ENCODE results near the gene RAB40C.

RAB40C gene

DNA sequence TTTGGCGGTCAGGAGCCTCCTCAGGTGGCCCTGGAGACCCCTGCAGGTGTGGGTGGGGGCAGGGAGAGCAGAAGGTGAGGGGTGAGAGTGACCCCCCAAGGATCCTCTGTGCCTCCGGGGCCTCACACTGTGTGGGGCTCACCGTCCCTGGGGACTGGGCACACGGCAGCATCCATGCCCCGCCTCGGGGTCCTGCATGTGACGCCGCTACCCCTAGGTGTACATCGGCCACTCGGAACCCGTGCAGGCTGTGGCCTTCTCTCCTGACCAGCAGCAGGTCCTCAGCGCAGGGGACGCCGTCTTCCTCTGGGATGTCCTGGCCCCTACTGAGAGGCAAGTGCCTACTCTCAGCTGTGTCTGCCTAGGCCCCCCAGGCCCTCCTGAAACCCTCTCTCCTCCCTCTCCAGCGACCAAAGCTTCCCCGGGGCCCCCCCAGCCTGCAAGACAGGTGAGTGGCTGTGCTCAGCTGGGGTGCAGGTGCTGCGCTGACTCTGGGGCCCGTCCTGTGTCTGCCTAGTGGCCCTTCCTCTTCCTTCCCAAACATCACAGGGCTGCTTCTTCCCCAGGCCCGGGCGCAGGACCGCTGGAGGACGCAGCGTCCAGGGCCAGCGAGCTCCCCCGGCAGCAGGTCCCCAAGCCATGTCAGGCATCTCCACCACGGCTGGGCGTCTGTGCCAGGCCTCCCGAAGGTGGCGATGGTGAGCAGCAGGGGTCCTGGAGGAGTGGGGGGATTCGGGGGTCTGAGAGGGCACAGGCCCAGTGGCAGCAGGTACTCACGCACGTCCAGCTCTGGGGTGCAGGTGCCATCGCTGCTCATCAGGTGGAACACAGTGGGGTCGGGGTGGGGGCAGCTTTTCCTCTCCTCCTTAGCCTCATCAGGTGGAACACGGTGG, 69.1 kb downstream of the RAB40C start:
- no peaks in the 10 kb centered on the region for H3K36me3 ChIP-seq (ENCODE audit: control insufficient read depth, insufficient read depth, low read length)
- H3K27me3 ChIP-seq (ENCODE audit: insufficient read depth, low read length, poor library complexity), result no peaks in the 10 kb centered on the region
- H3K4me3 ChIP-seq (ENCODE audit: low read length), result no peak overlapping the region
- H3K4me1 ChIP-seq (ENCODE audit: control insufficient read depth, low read depth, low read length), result no peaks in the 10 kb centered on the region
- H2BK5ac ChIP-seq (ENCODE audit: low read length), result no peak overlapping the region
- no peak overlapping the region for H3K9ac ChIP-seq (ENCODE audit: low read length)
- no peak overlapping the region for H4K5ac ChIP-seq (ENCODE audit: low read length)
- DNase-seq, result no peak
- H3K56ac ChIP-seq (ENCODE audit: low read length), result no peak overlapping the region
- H3K79me2 ChIP-seq (ENCODE audit: control insufficient read depth, insufficient read depth, low read length), result no peaks in the 10 kb centered on the region
- no peak overlapping the region for H4K8ac ChIP-seq (ENCODE audit: low read depth, low read length)
- no peak overlapping the region for H3K23ac ChIP-seq (ENCODE audit: low read length)
- H2AK5ac ChIP-seq (ENCODE audit: low read length), result no peak overlapping the region
- no peak overlapping the region for H3K4me2 ChIP-seq (ENCODE audit: low read length)
- WGBS (ENCODE audit: extremely low coverage, insufficient coverage, low lambda C conversion rate), result no CpG with 5 or more reads among the region's 35 CpGs
- H3K27ac ChIP-seq (ENCODE audit: low read depth, low read length), result no peak overlapping the region
- H3K4ac ChIP-seq (ENCODE audit: low read depth, low read length), result no peak overlapping the region
- H3K79me1 ChIP-seq (ENCODE audit: low read length), result no peaks in the 10 kb centered on the region
- no peak overlapping the region for H2BK15ac ChIP-seq (replicated peaks; ENCODE audit: low read depth)
- no peak overlapping the region for H2BK120ac ChIP-seq (ENCODE audit: low read depth, low read length)
- H3K18ac ChIP-seq (ENCODE audit: low read length), result no peak overlapping the region

DNA sequence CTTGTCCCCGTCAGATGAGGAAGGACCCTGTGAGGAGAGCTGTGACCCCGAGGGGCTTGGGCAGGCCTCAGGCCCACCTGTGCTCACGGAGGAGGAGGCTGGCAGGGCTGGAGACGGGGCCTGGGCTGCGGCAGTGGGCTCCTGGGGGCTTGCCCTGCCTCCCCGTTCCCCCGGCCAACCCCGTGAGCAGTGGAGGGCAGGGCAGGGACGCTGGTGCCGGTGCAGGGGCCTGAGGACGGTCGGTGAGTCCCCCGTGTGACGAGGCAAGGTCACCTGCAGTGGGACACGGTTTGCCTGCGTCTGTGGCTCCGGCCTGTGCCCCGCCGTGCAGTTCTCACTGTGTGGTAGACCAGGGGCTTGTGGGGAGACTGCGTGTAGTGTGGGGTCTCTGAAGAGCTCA, 69.8 kb downstream of the RAB40C start:
- Histone ChIP-seq H4K8ac (ENCODE audit: low read depth, low read length) (no peak overlapping the region), H3K9ac (ENCODE audit: low read length) (no peak overlapping the region), H3K4me1 (ENCODE audit: control insufficient read depth, low read depth, low read length) (no peaks in the 10 kb centered on the region), H3K79me2 (ENCODE audit: control insufficient read depth, insufficient read depth, low read length) (no peaks in the 10 kb centered on the region), H2AK5ac (ENCODE audit: low read length) (no peak overlapping the region), H3K4me2 (ENCODE audit: low read length) (no peak overlapping the region), H3K4ac (ENCODE audit: low read depth, low read length) (no peak overlapping the region), H3K4me3 (ENCODE audit: low read length) (no peak overlapping the region), H2BK15ac (replicated peaks; ENCODE audit: low read depth) (no peak overlapping the region), H3K56ac (ENCODE audit: low read length) (no peak overlapping the region), H2BK120ac (ENCODE audit: low read depth, low read length) (no peak overlapping the region), H3K36me3 (ENCODE audit: control insufficient read depth, insufficient read depth, low read length) (no peaks in the 10 kb centered on the region), H3K18ac (ENCODE audit: low read length) (no peak overlapping the region), H3K23ac (ENCODE audit: low read length) (no peak overlapping the region), H3K79me1 (ENCODE audit: low read length) (no peaks in the 10 kb centered on the region), H2BK5ac (ENCODE audit: low read length) (no peak overlapping the region), H4K5ac (ENCODE audit: low read length) (no peak overlapping the region), H3K27ac (ENCODE audit: low read depth, low read length) (no peak overlapping the region), H3K27me3 (ENCODE audit: insufficient read depth, low read length, poor library complexity) (no peaks in the 10 kb centered on the region)
- WGBS (ENCODE audit: extremely low coverage, insufficient coverage, low lambda C conversion rate), result no CpG with 5 or more reads among the region's 20 CpGs
- no peak for DNase-seq

DNA sequence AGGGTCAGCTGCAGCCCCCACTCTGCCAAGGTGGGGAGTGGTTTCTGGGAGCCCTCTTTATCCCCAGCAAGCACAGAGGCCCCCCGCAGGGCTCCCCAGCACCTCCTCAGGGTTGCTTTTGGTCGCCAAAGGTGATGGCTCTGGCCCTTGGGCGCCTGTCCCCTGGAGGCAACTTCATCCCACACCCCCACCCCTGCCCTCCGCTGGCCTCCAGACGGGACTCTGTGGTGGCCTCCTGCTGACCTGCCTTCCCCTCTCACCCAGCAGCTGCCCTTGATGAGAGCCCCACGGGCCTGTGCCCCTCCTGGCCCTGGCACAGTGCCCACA, 70.2 kb downstream of the RAB40C start:
- Histone ChIP-seq H2BK120ac (ENCODE audit: low read depth, low read length) (no peak overlapping the region), H3K9ac (ENCODE audit: low read length) (no peak overlapping the region), H3K56ac (ENCODE audit: low read length) (no peak overlapping the region), H3K79me1 (ENCODE audit: low read length) (no peaks in the 10 kb centered on the region), H3K4me1 (ENCODE audit: control insufficient read depth, low read depth, low read length) (no peaks in the 10 kb centered on the region), H3K23ac (ENCODE audit: low read length) (no peak overlapping the region), H3K27ac (ENCODE audit: low read depth, low read length) (no peak overlapping the region), H4K8ac (ENCODE audit: low read depth, low read length) (no peak overlapping the region), H3K27me3 (ENCODE audit: insufficient read depth, low read length, poor library complexity) (no peaks in the 10 kb centered on the region), H3K4me2 (ENCODE audit: low read length) (no peak overlapping the region), H3K36me3 (ENCODE audit: control insufficient read depth, insufficient read depth, low read length) (no peaks in the 10 kb centered on the region), H3K79me2 (ENCODE audit: control insufficient read depth, insufficient read depth, low read length) (no peaks in the 10 kb centered on the region), H3K4ac (ENCODE audit: low read depth, low read length) (no peak overlapping the region), H2BK15ac (replicated peaks; ENCODE audit: low read depth) (no peak overlapping the region), H4K5ac (ENCODE audit: low read length) (no peak overlapping the region), H2AK5ac (ENCODE audit: low read length) (no peak overlapping the region), H3K4me3 (ENCODE audit: low read length) (no peak overlapping the region), H2BK5ac (ENCODE audit: low read length) (no peak overlapping the region), H3K18ac (ENCODE audit: low read length) (no peak overlapping the region)
- no peak for DNase-seq
- WGBS (ENCODE audit: extremely low coverage, insufficient coverage, low lambda C conversion rate), result no CpG with 5 or more reads among the region's 6 CpGs

DNA sequence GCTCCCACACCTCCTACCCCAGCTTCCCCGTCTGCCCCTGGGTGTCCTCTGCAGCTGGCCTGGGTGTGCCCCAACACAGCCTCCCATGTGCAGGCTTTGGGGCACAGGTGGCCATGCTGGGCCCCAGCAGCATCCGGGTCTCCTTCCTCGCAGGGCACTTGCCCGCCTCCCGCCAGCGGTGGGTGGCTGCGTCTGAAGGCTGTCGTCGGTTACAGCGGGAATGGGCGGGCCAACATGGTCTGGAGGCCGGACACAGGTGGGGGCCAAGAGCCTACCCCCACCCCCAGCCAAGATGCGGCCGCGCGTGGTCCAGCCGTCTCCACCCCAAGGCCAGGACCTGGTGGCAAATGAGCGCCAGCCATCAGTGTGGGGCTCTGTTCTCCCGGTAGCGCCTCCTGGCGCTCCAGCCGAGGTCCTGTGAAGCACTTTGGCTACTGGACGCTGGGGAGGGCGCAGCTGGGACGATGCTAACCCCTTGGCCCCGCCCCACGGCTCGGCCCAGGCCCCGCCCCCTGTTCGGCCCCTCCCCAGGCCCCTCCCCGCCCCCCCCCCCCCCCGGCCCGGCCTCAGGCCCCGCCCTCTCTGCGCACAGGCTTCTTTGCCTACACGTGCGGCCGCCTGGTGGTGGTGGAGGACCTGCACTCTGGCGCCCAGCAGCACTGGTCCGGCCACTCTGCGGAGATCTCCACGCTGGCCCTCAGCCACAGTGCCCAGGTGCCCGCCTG, 70.8 kb downstream of the RAB40C start:
- Histone ChIP-seq H3K36me3 (ENCODE audit: control insufficient read depth, insufficient read depth, low read length) (no peaks in the 10 kb centered on the region), H3K4me3 (ENCODE audit: low read length) (no peak overlapping the region), H3K56ac (ENCODE audit: low read length) (peak overlapping the region; percentile 73), H2BK120ac (ENCODE audit: low read depth, low read length) (no peak overlapping the region), H3K4ac (ENCODE audit: low read depth, low read length) (no peak overlapping the region), H3K79me1 (ENCODE audit: low read length) (no peaks in the 10 kb centered on the region), H3K4me1 (ENCODE audit: control insufficient read depth, low read depth, low read length) (no peaks in the 10 kb centered on the region), H2BK5ac (ENCODE audit: low read length) (no peak overlapping the region), H3K79me2 (ENCODE audit: control insufficient read depth, insufficient read depth, low read length) (no peaks in the 10 kb centered on the region), H4K5ac (ENCODE audit: low read length) (no peak overlapping the region), H3K27ac (ENCODE audit: low read depth, low read length) (no peak overlapping the region), H2BK15ac (replicated peaks; ENCODE audit: low read depth) (no peak overlapping the region), H3K23ac (ENCODE audit: low read length) (no peak overlapping the region), H3K9ac (ENCODE audit: low read length) (peak overlapping the region; percentile 22), H3K4me2 (ENCODE audit: low read length) (no peak overlapping the region), H3K27me3 (ENCODE audit: insufficient read depth, low read length, poor library complexity) (no peaks in the 10 kb centered on the region), H3K18ac (ENCODE audit: low read length) (no peak overlapping the region), H2AK5ac (ENCODE audit: low read length) (no peak overlapping the region), H4K8ac (ENCODE audit: low read depth, low read length) (no peak overlapping the region)
- DNase-seq, result peak; percentile 94
- no CpG with 5 or more reads among the region's 43 CpGs for WGBS (ENCODE audit: extremely low coverage, insufficient coverage, low lambda C conversion rate)

DNA sequence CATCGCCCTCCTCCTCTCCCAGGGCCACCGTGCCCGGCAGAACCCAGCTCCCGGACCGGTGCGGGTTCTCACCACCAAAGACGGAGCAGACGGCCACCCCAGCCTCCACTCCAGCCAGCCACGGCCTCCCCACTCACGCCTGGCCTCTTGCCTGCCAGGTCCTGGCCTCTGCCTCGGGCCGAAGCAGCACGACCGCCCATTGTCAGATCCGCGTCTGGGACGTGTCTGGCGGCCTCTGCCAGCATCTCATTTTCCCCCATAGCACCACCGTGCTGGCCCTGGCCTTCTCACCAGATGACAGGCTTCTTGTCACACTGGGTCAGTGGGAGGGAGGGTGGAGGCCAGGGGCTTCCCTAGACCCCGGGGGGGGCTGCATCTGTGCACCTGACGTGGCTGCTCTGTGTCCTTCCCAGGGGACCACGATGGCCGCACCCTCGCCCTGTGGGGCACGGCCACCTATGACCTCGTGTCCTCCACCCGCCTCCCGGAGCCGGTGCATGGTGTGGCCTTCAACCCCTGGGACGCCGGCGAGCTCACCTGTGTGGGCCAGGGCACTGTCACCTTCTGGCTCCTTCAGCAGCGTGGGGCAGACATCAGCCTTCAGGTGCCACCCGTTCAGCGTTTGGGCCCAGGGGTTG, 71.4 kb downstream of the RAB40C start:
- no peaks in the 10 kb centered on the region for H3K79me2 ChIP-seq (ENCODE audit: control insufficient read depth, insufficient read depth, low read length)
- peak overlapping the region; percentile 73 for H3K56ac ChIP-seq (ENCODE audit: low read length)
- H3K4me3 ChIP-seq (ENCODE audit: low read length), result no peak overlapping the region
- no peak overlapping the region for H3K4ac ChIP-seq (ENCODE audit: low read depth, low read length)
- no CpG with 5 or more reads among the region's 35 CpGs for WGBS (ENCODE audit: extremely low coverage, insufficient coverage, low lambda C conversion rate)
- no peaks in the 10 kb centered on the region for H3K4me1 ChIP-seq (ENCODE audit: control insufficient read depth, low read depth, low read length)
- no peaks in the 10 kb centered on the region for H3K79me1 ChIP-seq (ENCODE audit: low read length)
- H2BK15ac ChIP-seq (replicated peaks; ENCODE audit: low read depth), result no peak overlapping the region
- H3K36me3 ChIP-seq (ENCODE audit: control insufficient read depth, insufficient read depth, low read length), result no peaks in the 10 kb centered on the region
- H3K27me3 ChIP-seq (ENCODE audit: insufficient read depth, low read length, poor library complexity), result no peaks in the 10 kb centered on the region
- no peak overlapping the region for H3K27ac ChIP-seq (ENCODE audit: low read depth, low read length)
- H3K4me2 ChIP-seq (ENCODE audit: low read length), result no peak overlapping the region
- no peak for DNase-seq
- no peak overlapping the region for H3K18ac ChIP-seq (ENCODE audit: low read length)
- no peak overlapping the region for H4K5ac ChIP-seq (ENCODE audit: low read length)
- no peak overlapping the region for H4K8ac ChIP-seq (ENCODE audit: low read depth, low read length)
- no peak overlapping the region for H3K23ac ChIP-seq (ENCODE audit: low read length)
- H2BK5ac ChIP-seq (ENCODE audit: low read length), result no peak overlapping the region
- H2BK120ac ChIP-seq (ENCODE audit: low read depth, low read length), result no peak overlapping the region
- no peak overlapping the region for H2AK5ac ChIP-seq (ENCODE audit: low read length)
- peak overlapping the region; percentile 22 for H3K9ac ChIP-seq (ENCODE audit: low read length)

All from mesendoderm (in vitro differentiated cells).